ENCODE measurements around the gene ITPRIPL2. TPM values are rescaled to one million over a fixed set of nuclear protein-coding genes. Genes with fewer than 3 reads are reported as not detected.

The ITPRIPL2 gene
- total and polyA plus RNA-seq, 7 donors = 4.7 to 17.9 (median 14.8) TPM

GRCh38 chr16:19133600-19133999 lies 19.8 kb downstream of the ITPRIPL2 start:
- 90 to 93% (median 92%) methylated on average over 1 of the region's 1 CpG for WGBS, 3 donors
- H3K4me1 ChIP-seq = peaks cover 5% of the 10 kb centered on the region
- no peak overlapping the region for H3K4me3 ChIP-seq
- intact Hi-C loops (cut with DNase I) = loop anchor here in 1 of 2 donors (5.0 kb wide), 1 partner anchor 49 kb away; no protein-coding TSS in a partner anchor
- DNase-seq (no peak), ATAC-seq (no peak)
- H3K27me3 ChIP-seq (ENCODE audit: insufficient read depth in 3 of 3, low read length in 2 of 3) = no peaks in the 10 kb centered on the region
- no peak for TF ChIP-seq CTCF (IDR thresholded peaks at IDR 0.05)
- no peaks in the 10 kb centered on the region for H3K36me3 ChIP-seq (ENCODE audit: insufficient read depth in 1 of 2, low read depth in 1 of 2)
- H3K9me3 ChIP-seq = no peaks in the 10 kb centered on the region
- no peak overlapping the region for H3K27ac ChIP-seq

- intact Hi-C loops (cut with DNase I) = no loop called here
- no peak for ATAC-seq
- no peak for DNase-seq
- Histone ChIP-seq H3K9me3 (no peaks in the 10 kb centered on the region), H3K36me3 (ENCODE audit: insufficient read depth in 1 of 2, low read depth in 1 of 2) (no peaks in the 10 kb centered on the region), H3K27me3 (ENCODE audit: insufficient read depth in 3 of 3, low read length in 2 of 3) (no peaks in the 10 kb centered on the region), H3K4me3 (no peak overlapping the region), H3K4me1 (peaks cover 5% of the 10 kb centered on the region), H3K27ac (no peak overlapping the region)
- no peak for TF ChIP-seq CTCF (IDR thresholded peaks at IDR 0.05)
- WGBS, 3 donors = 57 to 66% (median 63%) methylated on average over 10 of the region's 10 CpGs
These were observed 21.6 kb downstream of the ITPRIPL2 start for GRCh38 chr16:19135201-19135842.

GRCh38 chr16:19135896-19136438 lies 22.2 kb downstream of the ITPRIPL2 start:
- DNase-seq (peak in 1 of 2 donors; percentile 61), ATAC-seq (no peak)
- intact Hi-C loops (cut with DNase I) = no loop called here
- no peaks in the 10 kb centered on the region for H3K27me3 ChIP-seq (ENCODE audit: insufficient read depth in 3 of 3, low read length in 2 of 3)
- no peak for TF ChIP-seq CTCF (IDR thresholded peaks at IDR 0.05)
- no peak overlapping the region for H3K4me3 ChIP-seq
- WGBS, 3 donors = 30 to 40% (median 36%) methylated on average over 7 of the region's 7 CpGs
- peaks cover 5% of the 10 kb centered on the region for H3K4me1 ChIP-seq
- H3K27ac ChIP-seq = no peak overlapping the region
- no peaks in the 10 kb centered on the region for H3K9me3 ChIP-seq
- no peaks in the 10 kb centered on the region for H3K36me3 ChIP-seq (ENCODE audit: insufficient read depth in 1 of 2, low read depth in 1 of 2)

- ATAC-seq = peak in 1 of 4 donors; percentile 21
- Histone ChIP-seq H3K36me3 (ENCODE audit: insufficient read depth in 1 of 2, low read depth in 1 of 2) (no peaks in the 10 kb centered on the region), H3K27me3 (ENCODE audit: insufficient read depth in 3 of 3, low read length in 2 of 3) (no peaks in the 10 kb centered on the region), H3K4me3 (no peak overlapping the region), H3K9me3 (no peaks in the 10 kb centered on the region), H3K27ac (no peak overlapping the region), H3K4me1 (peaks cover 2% of the 10 kb centered on the region)
- TF ChIP-seq CTCF (IDR thresholded peaks at IDR 0.05) = no peak
- 44 to 48% (median 46%) methylated on average over 10 of the region's 10 CpGs for WGBS, 3 donors
- intact Hi-C loops (cut with DNase I) = no loop called here
- DNase-seq = no peak
These were observed 22.9 kb downstream of the ITPRIPL2 start for GRCh38 chr16:19136549-19137196.

Measured in psoas muscle (tissue), 8 donors.